Measurements from ENCODE around the gene TMEM106C. TPM values are rescaled to one million over a fixed set of nuclear protein-coding genes. Genes with fewer than 3 reads are reported as not detected.

Gene TMEM106C
- polyA plus RNA-seq, 1 donor from 2014 or later = 290 TPM

- Histone ChIP-seq H3K4me2 (ENCODE audit: low read length) (no peak overlapping the region), H2AFZ (ENCODE audit: low read depth, low read length) (no peak overlapping the region), H3K27me3 (ENCODE audit: insufficient read depth, low read depth, low read length) (no peaks in the 10 kb centered on the region), H3K27ac (ENCODE audit: low read length) (no peak overlapping the region), H4K20me1 (ENCODE audit: insufficient read depth) (no peaks in the 10 kb centered on the region), H3K9me3 (ENCODE audit: low read length) (no peaks in the 10 kb centered on the region), H3K4me3 (ENCODE audit: low read length) (no peak overlapping the region), H3F3A (ENCODE audit: insufficient read depth, low read length, poor library complexity, severe bottlenecking) (no peaks in the 10 kb centered on the region), H3K79me2 (replicated peaks; ENCODE audit: insufficient read depth, low read length) (no peaks in the 10 kb centered on the region), H3K9me2 (ENCODE audit: insufficient read depth, low read length) (no peaks in the 10 kb centered on the region), H3K9ac (ENCODE audit: low read length) (no peak overlapping the region), H3K36me3 (ENCODE audit: insufficient read depth, low read length) (no peaks in the 10 kb centered on the region)
- TF ChIP-seq RAD21 (conservative IDR thresholded peaks at IDR 0.05) (no peak), SMC3 (conservative IDR thresholded peaks at IDR 0.05; ENCODE audit: poor library complexity) (no peak), TAF1 (IDR thresholded peaks at IDR 0.05; ENCODE audit: low read depth) (no peak), POLR2AphosphoS5 (IDR thresholded peaks at IDR 0.05) (no peak), EP300 (conservative IDR thresholded peaks at IDR 0.05; ENCODE audit: poor library complexity, severe bottlenecking) (no peak), REST (IDR thresholded peaks at IDR 0.05; ENCODE audit: borderline replicate concordance) (no peak), CTCF (IDR thresholded peaks at IDR 0.05; ENCODE audit: poor library complexity, severe bottlenecking) (no peak), EZH2 (IDR thresholded peaks at IDR 0.05; ENCODE audit: borderline replicate concordance, insufficient read depth, low read length, poor library complexity, severe bottlenecking) (no peak), MXI1 (conservative IDR thresholded peaks at IDR 0.05; ENCODE audit: poor library complexity, severe bottlenecking) (no peak)
Measured at GRCh38 chr12:47930634-47931033, 32.8 kb upstream of the TMEM106C start.

- no peak overlapping the region for H3K9ac ChIP-seq (ENCODE audit: low read length)
- TF ChIP-seq POLR2AphosphoS5 (IDR thresholded peaks at IDR 0.05) (no peak), TAF1 (IDR thresholded peaks at IDR 0.05; ENCODE audit: low read depth) (no peak), RAD21 (conservative IDR thresholded peaks at IDR 0.05) (no peak), REST (IDR thresholded peaks at IDR 0.05; ENCODE audit: borderline replicate concordance) (no peak), EZH2 (IDR thresholded peaks at IDR 0.05; ENCODE audit: borderline replicate concordance, insufficient read depth, low read length, poor library complexity, severe bottlenecking) (no peak), MXI1 (conservative IDR thresholded peaks at IDR 0.05; ENCODE audit: poor library complexity, severe bottlenecking) (no peak), CTCF (IDR thresholded peaks at IDR 0.05; ENCODE audit: poor library complexity, severe bottlenecking) (no peak), SMC3 (conservative IDR thresholded peaks at IDR 0.05; ENCODE audit: poor library complexity) (no peak), EP300 (conservative IDR thresholded peaks at IDR 0.05; ENCODE audit: poor library complexity, severe bottlenecking) (no peak)
- H3K27me3 ChIP-seq (ENCODE audit: insufficient read depth, low read depth, low read length) = no peaks in the 10 kb centered on the region
- no peaks in the 10 kb centered on the region for H4K20me1 ChIP-seq (ENCODE audit: insufficient read depth)
- no peaks in the 10 kb centered on the region for H3K79me2 ChIP-seq (replicated peaks; ENCODE audit: insufficient read depth, low read length)
- H3K27ac ChIP-seq (ENCODE audit: low read length) = no peak overlapping the region
- H2AFZ ChIP-seq (ENCODE audit: low read depth, low read length) = no peak overlapping the region
- no peak overlapping the region for H3K4me2 ChIP-seq (ENCODE audit: low read length)
- no peaks in the 10 kb centered on the region for H3K9me2 ChIP-seq (ENCODE audit: insufficient read depth, low read length)
- no peaks in the 10 kb centered on the region for H3K9me3 ChIP-seq (ENCODE audit: low read length)
- H3F3A ChIP-seq (ENCODE audit: insufficient read depth, low read length, poor library complexity, severe bottlenecking) = no peaks in the 10 kb centered on the region
- no peaks in the 10 kb centered on the region for H3K36me3 ChIP-seq (ENCODE audit: insufficient read depth, low read length)
- H3K4me3 ChIP-seq (ENCODE audit: low read length) = no peak overlapping the region
Measured at GRCh38 chr12:47931187-47931586, 32.2 kb upstream of the TMEM106C start.
